HEK293T (cell line): ENCODE data around the gene PAGE2B.
"Not testable (repeated sequence)": the region's sequence is repeated elsewhere in the genome, so short reads cannot be mapped to it uniquely, and the experiment has no call there.

Source experiments
- CTCF ChIA-PET: fragments of 350-600 bp; formaldehyde crosslinking; extraction: SDS; loops from one replicate; lab custom pipeline; 2021; ENCODE audit warnings: antibody characterized with exemption, inconsistent platforms; lab: Yijun Ruan, JAX
- POLR2A ChIA-PET: fragments of 350-600 bp; formaldehyde crosslinking; extraction: SDS; loops from one replicate; lab custom pipeline; 2020; ENCODE audit warnings: antibody characterized with exemption, inconsistent platforms; lab: Yijun Ruan, JAX
- DNase-seq: peaks from one replicate; pipeline ENCODE4 v3.0.0; 2012; ENCODE audit warnings: mixed read lengths; ENCODE audit errors: extremely low spot score
- ARNT ChIP-seq: fragments of 450-650 bp; IDR thresholded peaks from 2 replicates; pipeline ENCODE4 v1.6.1; 2017; ENCODE audit warnings: mild to moderate bottlenecking
- BHLHE40 ChIP-seq: fragments of 450-650 bp; IDR thresholded peaks from 2 replicates; pipeline ENCODE4 v1.6.1; 2016; ENCODE audit warnings: mild to moderate bottlenecking, moderate library complexity, borderline replicate concordance
- CTBP1 ChIP-seq: fragments of 450-650 bp; IDR thresholded peaks from 2 replicates; pipeline ENCODE4 v1.6.1; 2016; ENCODE audit warnings: borderline replicate concordance
- ELF4 ChIP-seq: fragments of 450-650 bp; IDR thresholded peaks from 2 replicates; pipeline ENCODE4 v1.6.1; 2017; ENCODE audit warnings: antibody characterized with exemption
- FOXA1 ChIP-seq: fragments of 450-650 bp; IDR thresholded peaks from 2 replicates; pipeline ENCODE4 v1.6.1; 2016; ENCODE audit warnings: mild to moderate bottlenecking
- FOXK2 ChIP-seq: fragments of 450-650 bp; IDR thresholded peaks from 2 replicates; pipeline ENCODE4 v1.6.1; 2016; ENCODE audit warnings: mild to moderate bottlenecking
- FOXM1 ChIP-seq: fragments of 450-650 bp; IDR thresholded peaks from 2 replicates; pipeline ENCODE4 v1.6.1; 2017; ENCODE audit warnings: mild to moderate bottlenecking, borderline replicate concordance
- HDGF ChIP-seq: fragments of 450-650 bp; IDR thresholded peaks from 2 replicates; pipeline ENCODE4 v1.6.1; 2017; ENCODE audit warnings: antibody characterized with exemption, borderline replicate concordance
- L3MBTL2 ChIP-seq: fragments of 450-650 bp; conservative IDR thresholded peaks from 2 replicates; pipeline ENCODE4 v1.6.1; 2016; ENCODE audit warnings: mild to moderate bottlenecking
- LEF1 ChIP-seq: fragments of 450-650 bp; IDR thresholded peaks from 2 replicates; pipeline ENCODE4 v1.6.1; 2017; ENCODE audit warnings: mild to moderate bottlenecking, borderline replicate concordance
- NFRKB ChIP-seq: fragments of 450-650 bp; IDR thresholded peaks from 2 replicates; pipeline ENCODE4 v1.6.1; 2016; ENCODE audit warnings: mild to moderate bottlenecking, moderate library complexity
- SP1 ChIP-seq: fragments of 450-650 bp; IDR thresholded peaks from 2 replicates; pipeline ENCODE4 v1.6.1; 2017
- SUZ12 ChIP-seq: fragments of 450-650 bp; IDR thresholded peaks from 2 replicates; pipeline ENCODE4 v1.6.1; 2016; ENCODE audit warnings: mild to moderate bottlenecking
- TARDBP ChIP-seq: fragments of 450-650 bp; IDR thresholded peaks from 2 replicates; pipeline ENCODE4 v1.6.1; 2016
- ZNF384 ChIP-seq: fragments of 450-650 bp; IDR thresholded peaks from 2 replicates; pipeline ENCODE4 v1.6.1; 2016
- TF ChIP-seq, protein P1 (sequence below): fragments of 450-650 bp; IDR thresholded peaks from 2 replicates; pipeline ENCODE4 v1.6.1; 2016

PAGE2B gene

DNA sequence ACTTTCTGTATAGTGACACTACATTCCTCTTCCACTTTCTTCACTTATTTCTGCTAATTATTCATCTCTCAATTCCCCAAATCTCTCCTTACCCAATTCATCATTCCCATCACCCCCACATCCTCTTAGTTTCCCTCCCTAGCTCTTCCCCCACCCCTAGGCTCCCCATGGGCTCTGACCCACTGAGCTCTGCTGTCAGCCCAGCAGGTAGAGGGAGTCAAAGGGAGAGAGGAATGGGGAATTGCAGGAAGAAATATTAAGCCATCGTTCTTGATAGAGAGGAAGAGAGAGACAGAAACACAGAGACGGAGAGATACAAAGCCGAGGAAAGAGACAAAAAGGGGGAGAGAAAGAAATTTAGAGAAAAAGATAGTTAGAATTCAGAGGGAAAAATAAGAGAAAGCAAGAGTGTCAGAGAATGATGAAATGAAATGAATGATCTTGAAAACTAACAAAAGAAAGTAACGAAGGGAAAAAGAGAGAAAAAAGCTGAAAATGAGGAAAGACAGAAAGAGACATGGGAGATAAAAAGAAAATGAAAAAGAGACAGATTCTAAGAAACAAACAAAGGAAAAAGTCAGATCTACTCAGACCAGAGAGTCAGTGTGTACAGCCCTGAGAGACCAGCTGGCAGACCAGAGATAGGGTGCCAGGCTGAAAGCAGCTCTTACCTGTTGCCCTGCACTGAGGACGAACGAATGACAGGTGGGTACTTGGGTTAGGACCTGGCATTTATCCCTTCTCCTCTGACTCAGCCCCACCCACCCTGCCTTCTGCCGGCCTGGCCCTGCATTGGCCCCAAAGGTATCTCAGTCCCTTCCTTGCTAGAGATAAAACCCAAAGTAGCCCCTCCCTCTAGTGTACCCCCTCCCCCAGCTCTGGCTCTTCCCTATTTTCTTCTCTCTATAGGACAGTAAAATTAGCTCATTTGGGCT lies 44.3 kb upstream of the PAGE2B start, which contains the start of gene ALAS2:
Gene ALAS2 (minus strand): TSS at position 707 of the 935 bp plus-strand sequence. CDS start 4,977 bp downstream, outside the sequence.
- POLR2A ChIA-PET: interaction anchor here (1.1 kb wide), 1 partner anchor 31 kb away, joined by 4 read pairs; the partner anchor contains the start of gene APEX2
- DNase-seq: no peak
- CTCF ChIA-PET: no interaction called here
- TF ChIP-seq SP1: no peak
- TF ChIP-seq ZNF384: no peak
- TF ChIP-seq, protein P1, sequence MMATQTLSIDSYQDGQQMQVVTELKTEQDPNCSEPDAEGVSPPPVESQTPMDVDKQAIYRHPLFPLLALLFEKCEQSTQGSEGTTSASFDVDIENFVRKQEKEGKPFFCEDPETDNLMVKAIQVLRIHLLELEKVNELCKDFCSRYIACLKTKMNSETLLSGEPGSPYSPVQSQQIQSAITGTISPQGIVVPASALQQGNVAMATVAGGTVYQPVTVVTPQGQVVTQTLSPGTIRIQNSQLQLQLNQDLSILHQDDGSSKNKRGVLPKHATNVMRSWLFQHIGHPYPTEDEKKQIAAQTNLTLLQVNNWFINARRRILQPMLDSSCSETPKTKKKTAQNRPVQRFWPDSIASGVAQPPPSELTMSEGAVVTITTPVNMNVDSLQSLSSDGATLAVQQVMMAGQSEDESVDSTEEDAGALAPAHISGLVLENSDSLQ: no peak
- no peak for TF ChIP-seq HDGF
- no peak for TF ChIP-seq ELF4
- no peak for TF ChIP-seq NFRKB
- no peak for TF ChIP-seq FOXA1
- no peak for TF ChIP-seq TARDBP
- TF ChIP-seq FOXK2: no peak
- no peak for TF ChIP-seq ARNT
- no peak for TF ChIP-seq CTBP1
- TF ChIP-seq FOXM1: no peak
- no peak for TF ChIP-seq BHLHE40
- TF ChIP-seq LEF1: no peak
- no peak for TF ChIP-seq SUZ12
- no peak for TF ChIP-seq L3MBTL2

DNA sequence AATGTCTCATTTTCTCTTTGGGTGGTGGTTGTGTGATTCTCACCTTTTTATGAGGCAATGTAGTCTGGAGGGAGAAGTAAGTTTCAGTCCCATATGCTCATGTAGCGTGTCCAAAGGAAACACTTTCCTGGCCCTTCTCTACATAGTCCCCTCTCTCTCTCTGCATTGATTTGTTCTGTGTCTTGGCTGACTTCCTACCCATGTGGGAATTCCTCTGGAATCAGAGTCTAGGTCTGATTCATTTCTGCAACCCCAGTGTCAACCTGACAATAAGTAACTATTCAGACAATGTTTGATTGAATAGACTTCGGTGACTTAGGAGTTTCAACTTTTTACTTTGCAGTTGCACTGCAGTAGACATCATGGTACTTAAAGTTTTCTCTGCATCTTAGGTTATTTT lies 41.4 kb upstream of the PAGE2B start:
- POLR2A ChIA-PET: no interaction called here
- no peak for DNase-seq
- CTCF ChIA-PET: no interaction called here
- no peak for TF ChIP-seq ELF4
- no peak for TF ChIP-seq FOXK2
- TF ChIP-seq ZNF384: no peak
- no peak for TF ChIP-seq HDGF
- no peak for TF ChIP-seq TARDBP
- no peak for TF ChIP-seq SUZ12
- no peak for TF ChIP-seq L3MBTL2
- TF ChIP-seq FOXM1: no peak
- no peak for TF ChIP-seq SP1
- TF ChIP-seq FOXA1: no peak
- no peak for TF ChIP-seq CTBP1
- TF ChIP-seq, protein P1: no peak
- no peak for TF ChIP-seq BHLHE40
- TF ChIP-seq NFRKB: no peak

DNA sequence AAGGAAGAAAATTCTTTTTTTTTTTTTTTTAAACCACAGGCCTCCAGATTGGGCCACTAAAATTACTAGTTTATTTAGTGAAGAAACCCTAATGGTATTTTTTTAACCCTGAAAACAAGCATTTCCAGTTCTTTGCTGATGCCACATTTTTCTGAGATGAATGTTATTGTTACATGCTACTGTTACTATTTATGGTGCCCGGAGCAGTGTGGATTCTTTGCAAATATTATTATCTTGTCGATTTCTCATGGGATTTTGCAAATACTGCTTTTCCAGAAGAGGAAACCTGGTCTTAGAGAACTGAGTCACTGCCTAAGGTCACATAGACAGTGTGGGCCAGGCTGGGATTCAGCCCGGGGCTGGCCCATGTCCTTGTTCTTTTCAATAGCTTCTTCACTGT lies 35.4 kb upstream of the PAGE2B start:
- POLR2A ChIA-PET: no interaction called here
- TF ChIP-seq FOXA1 (no peak), ARNT (no peak), BHLHE40 (no peak), FOXK2 (no peak)
- CTCF ChIA-PET: no interaction called here
- DNase-seq: no peak

DNA sequence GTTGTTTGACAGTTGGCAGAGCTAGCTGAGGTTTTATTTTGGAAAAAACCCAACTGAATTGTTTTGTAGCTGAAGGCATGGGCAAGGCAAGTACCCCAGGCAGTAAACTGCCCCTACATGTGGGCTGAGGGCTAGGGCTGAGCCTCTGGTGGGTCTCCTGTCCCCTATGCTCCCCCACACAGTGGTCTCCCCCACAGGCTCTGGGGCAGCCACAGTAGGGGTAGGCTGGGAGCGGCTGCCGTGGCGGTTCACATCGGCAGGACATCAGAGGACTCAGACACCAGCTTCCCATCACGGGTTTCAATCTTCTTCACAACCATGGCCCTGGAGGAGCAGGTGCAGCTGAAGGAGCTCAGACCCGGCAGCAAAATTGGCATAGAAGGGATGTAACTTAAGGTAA lies 33.3 kb upstream of the PAGE2B start:
- POLR2A ChIA-PET: no interaction called here
- CTCF ChIA-PET: no interaction called here
- TF ChIP-seq L3MBTL2 (no peak), TARDBP (no peak), NFRKB (no peak), HDGF (no peak)
- DNase-seq: no peak

DNA sequence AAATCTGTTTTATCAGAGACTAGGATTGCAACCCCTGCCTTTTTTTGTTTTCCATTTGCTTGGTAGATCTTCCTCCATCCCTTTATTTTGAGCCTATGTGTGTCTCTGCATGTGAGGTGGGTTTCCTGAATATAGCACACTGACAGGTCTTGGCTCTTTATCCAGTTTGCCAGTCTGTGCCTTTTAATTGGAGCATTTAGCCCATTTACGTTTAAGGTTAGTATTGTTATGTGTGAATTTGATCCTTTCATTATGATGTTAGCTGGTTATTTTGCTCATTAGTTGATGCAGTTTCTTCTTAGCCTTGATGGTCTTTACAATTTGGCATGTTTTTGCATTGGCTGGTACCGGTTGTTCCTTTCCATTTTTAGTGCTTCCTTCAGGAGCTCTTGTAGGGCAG lies 24.2 kb upstream of the PAGE2B start:
- DNase-seq, POLR2A ChIA-PET, CTCF ChIA-PET: not testable (repeated sequence)

DNA sequence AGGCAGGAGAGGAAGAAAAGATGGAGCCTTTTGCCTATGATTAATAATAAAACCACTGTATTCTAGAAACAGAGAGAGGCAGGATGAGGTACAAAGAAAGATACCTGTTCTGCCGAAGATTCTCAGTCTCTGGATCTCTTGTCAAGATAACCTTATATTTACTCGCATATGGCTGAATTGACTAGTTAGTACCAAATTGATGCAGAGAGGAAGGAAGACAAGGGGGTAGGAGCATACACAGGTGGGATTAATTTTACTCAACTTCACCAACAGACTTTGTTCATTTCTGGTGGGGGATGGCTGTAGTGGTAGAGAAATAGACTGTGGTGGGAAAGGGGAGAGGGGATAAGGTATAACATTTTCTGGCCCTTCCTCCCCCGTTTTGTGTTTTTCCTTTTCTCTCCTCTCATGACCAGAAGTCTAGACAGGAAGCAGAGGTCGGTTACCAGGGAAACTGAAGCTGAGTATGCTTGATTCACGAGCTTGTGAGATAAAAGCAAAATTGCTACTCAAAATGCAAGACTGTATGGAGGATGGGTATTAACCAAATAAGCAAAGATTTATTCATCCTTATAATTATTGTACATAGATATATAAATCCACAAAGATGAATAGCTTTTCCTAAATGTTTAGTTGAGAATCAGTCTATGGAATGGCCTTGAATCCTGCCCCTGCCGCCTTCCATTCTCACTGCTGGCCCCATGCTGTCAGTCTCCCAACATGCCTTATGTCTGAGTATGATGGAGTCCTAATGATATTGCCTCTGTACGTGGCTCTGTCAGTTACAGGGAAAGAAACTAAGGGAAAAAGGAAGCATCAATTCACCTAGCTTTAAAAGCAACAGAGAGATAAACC lies 17.8 kb upstream of the PAGE2B start:
- no peak for DNase-seq
- TF ChIP-seq FOXA1 (no peak), ELF4 (no peak), SP1 (no peak), FOXK2 (no peak), TARDBP (no peak)
- ChIA-PET POLR2A (no interaction called here), CTCF (interaction anchor here (0.6 to 1.0 kb wide), 3 partner anchors 166 to 1413 kb away, joined by 3 to 7 read pairs (median 5); no protein-coding TSS in a partner anchor)
